GM18907 (cell line): Measurements from ENCODE around the gene MACROH2A1.

Experiments
- ATAC-seq: cut with Tn5 transposase; IDR thresholded peaks from one replicate; pipeline ENCODE4 v1.9.1; 2021; ENCODE audit warnings: mild to moderate bottlenecking, moderate library complexity; ENCODE audit not compliant: unreplicated experiment

Gene MACROH2A1

GRCh38 chr5:135335031-135335828 is 63.8 kb downstream of the MACROH2A1 start:
- no peak for ATAC-seq

GRCh38 chr5:135333732-135334515 is 65.1 kb downstream of the MACROH2A1 start:
- no peak for ATAC-seq

GRCh38 chr5:135332519-135333150 is 66.4 kb downstream of the MACROH2A1 start:
- ATAC-seq = no peak

- ATAC-seq = no peak
Measured at GRCh38 chr5:135331612-135332011, 67.4 kb downstream of the MACROH2A1 start.

- ATAC-seq = no peak
Measured at GRCh38 chr5:135330798-135331096, 68.3 kb downstream of the MACROH2A1 start.

GRCh38 chr5:135329913-135330797 is 68.9 kb downstream of the MACROH2A1 start:
- ATAC-seq = no peak

- no peak for ATAC-seq
Measured at GRCh38 chr5:135329066-135329912, 69.7 kb downstream of the MACROH2A1 start.

- no peak for ATAC-seq
Measured at GRCh38 chr5:135328128-135328687, 70.8 kb downstream of the MACROH2A1 start.

GRCh38 chr5:135327429-135328127 is 71.5 kb downstream of the MACROH2A1 start:
- ATAC-seq = no peak

- ATAC-seq = no peak
Measured at GRCh38 chr5:135326296-135327254, 72.5 kb downstream of the MACROH2A1 start.

- no peak for ATAC-seq
Measured at GRCh38 chr5:135324897-135325650, 74.0 kb downstream of the MACROH2A1 start.

GRCh38 chr5:135324160-135324559 is 74.9 kb downstream of the MACROH2A1 start:
- no peak for ATAC-seq

GRCh38 chr5:135323701-135324132 is 75.3 kb downstream of the MACROH2A1 start:
- no peak for ATAC-seq

GRCh38 chr5:135323227-135323626 is 75.8 kb downstream of the MACROH2A1 start:
- no peak for ATAC-seq

GRCh38 chr5:135322744-135323143 is 76.3 kb downstream of the MACROH2A1 start:
- no peak for ATAC-seq

- ATAC-seq = no peak
Measured at GRCh38 chr5:135322271-135322670, 76.8 kb downstream of the MACROH2A1 start.
